HG02943 (cell line): Measurements from ENCODE around the gene LMAN2.
"Not testable (repeated sequence)": the region's sequence is repeated elsewhere in the genome, so short reads cannot be mapped to it uniquely, and the experiment has no call there.

Experiments used
- ATAC-seq: cut with Tn5 transposase; IDR thresholded peaks from one replicate; pipeline ENCODE4 v1.9.1; 2021; ENCODE audit warnings: mild to moderate bottlenecking, low read depth, moderate library complexity; ENCODE audit not compliant: unreplicated experiment

LMAN2 gene

GRCh38 chr5:177365845-177366527 lies 14.5 kb upstream of the LMAN2 start:
- no peak for ATAC-seq

GRCh38 chr5:177364159-177364962 lies 12.9 kb upstream of the LMAN2 start:
- ATAC-seq = no peak

- no peak for ATAC-seq
Measured at GRCh38 chr5:177363565-177363964, 12.1 kb upstream of the LMAN2 start.

GRCh38 chr5:177362610-177363507 lies 11.4 kb upstream of the LMAN2 start:
- ATAC-seq = no peak

GRCh38 chr5:177362292-177362609 lies 10.8 kb upstream of the LMAN2 start:
- no peak for ATAC-seq

- no peak for ATAC-seq
Measured at GRCh38 chr5:177361418-177362291, 10.2 kb upstream of the LMAN2 start.

- ATAC-seq = not testable (repeated sequence)
Measured at GRCh38 chr5:177360740-177361139, 9.3 kb upstream of the LMAN2 start.

- no peak for ATAC-seq
Measured at GRCh38 chr5:177359860-177360259, 8.4 kb upstream of the LMAN2 start.

- no peak for ATAC-seq
Measured at GRCh38 chr5:177359451-177359851, 8.0 kb upstream of the LMAN2 start.

- ATAC-seq = no peak
Measured at GRCh38 chr5:177358370-177358819, 6.9 kb upstream of the LMAN2 start.

- ATAC-seq = peak; percentile 85
Measured at GRCh38 chr5:177357459-177358351, 6.2 kb upstream of the LMAN2 start, which contains the start of gene RGS14. Gene RGS14, plus strand, starts transcription at chr5:177357924. Its CDS starts 101 bp downstream, at chr5:177358025.

- no peak for ATAC-seq
Measured at GRCh38 chr5:177357146-177357458, 5.6 kb upstream of the LMAN2 start.

- ATAC-seq = no peak
Measured at GRCh38 chr5:177356746-177357145, 5.3 kb upstream of the LMAN2 start.

- no peak for ATAC-seq
Measured at GRCh38 chr5:177355868-177356168, 4.3 kb upstream of the LMAN2 start.

GRCh38 chr5:177355162-177355867 lies 3.8 kb upstream of the LMAN2 start:
- ATAC-seq = no peak

GRCh38 chr5:177354711-177355110 lies 3.2 kb upstream of the LMAN2 start:
- ATAC-seq = no peak

GRCh38 chr5:177354256-177354655 lies 2.8 kb upstream of the LMAN2 start:
- no peak for ATAC-seq

GRCh38 chr5:177353093-177353492 lies 1.6 kb upstream of the LMAN2 start:
- no peak for ATAC-seq
